HepG2 (cell line): Measurements from ENCODE around the gene TRIM37. TPM values are rescaled to one million over a fixed set of nuclear protein-coding genes. Genes with fewer than 3 reads are reported as not detected.
A peak's percentile ranks its signal among the peaks of the same experiment; 100 is the strongest.

Experiments used
- BCL6 ChIP-seq: IDR thresholded peaks from 2 replicates; pipeline ENCODE4 v1.6.1; 2016; ENCODE audit warnings: missing genetic modification reagents, missing compliant biosample characterization
- CCAR2 ChIP-seq: fragments of 200-400 bp; formaldehyde crosslinking; optimal IDR thresholded peaks from 2 replicates; pipeline ENCODE3; 2018; ENCODE audit warnings: low read depth, mild to moderate bottlenecking, low read length, moderate library complexity
- CHD2 ChIP-seq: IDR thresholded peaks from 2 replicates; pipeline ENCODE4 v1.6.1; 2011; ENCODE audit warnings: low read depth, low read length, improper control_type of control experiment
- DR1 ChIP-seq: sonication (generic); formaldehyde crosslinking; IDR thresholded peaks from 2 replicates; pipeline ENCODE4 v1.8.0; 2021; ENCODE audit warnings: mild to moderate bottlenecking, missing genetic modification reagents, inconsistent platforms
- FOSL2 ChIP-seq: sonication (generic); formaldehyde crosslinking; IDR thresholded peaks from 2 replicates; pipeline ENCODE4 v1.4.0; 2020; ENCODE audit warnings: missing genetic modification reagents
- HNRNPL ChIP-seq: fragments of 200-400 bp; formaldehyde crosslinking; IDR thresholded peaks from 2 replicates; pipeline ENCODE4 v1.6.1; 2017; ENCODE audit warnings: mild to moderate bottlenecking, low read depth, low read length
- JDP2 ChIP-seq: sonication (generic); formaldehyde crosslinking; IDR thresholded peaks from 2 replicates; pipeline ENCODE4 v1.8.1; 2022; ENCODE audit warnings: missing genetic modification reagents, borderline replicate concordance
- KAT8 ChIP-seq: IDR thresholded peaks from 2 replicates; pipeline ENCODE4 v1.6.1; 2016; ENCODE audit warnings: missing genetic modification reagents, missing compliant biosample characterization
- MBNL3 ChIP-seq: fragments of 250-450 bp; sonication (Bioruptor Pico); conservative IDR thresholded peaks from 2 replicates; pipeline ENCODE4 v1.8.0; 2022; ENCODE audit warnings: mild to moderate bottlenecking, inconsistent platforms
- NFKBIZ ChIP-seq: IDR thresholded peaks from 2 replicates; pipeline ENCODE4 v1.6.1; 2018; ENCODE audit warnings: missing genetic modification reagents, missing compliant biosample characterization
- PCBP2 ChIP-seq: fragments of 200-400 bp; formaldehyde crosslinking; optimal IDR thresholded peaks from 2 replicates; pipeline ENCODE3; 2018; ENCODE audit warnings: low read length, low read depth; ENCODE audit not compliant: poor library complexity, severe bottlenecking
- POLR2A ChIP-seq, 2 experiments: IDR thresholded peaks; 2 replicates each; pipeline ENCODE4 v1.6.1; 2011; ENCODE audit warnings: low read depth in 2 of 2, low read length in 2 of 2, mild to moderate bottlenecking in 1 of 2, moderate library complexity in 1 of 2; ENCODE audit not compliant: insufficient read depth in 1 of 2
- TSC22D2 ChIP-seq: sonication (generic); formaldehyde crosslinking; IDR thresholded peaks from 2 replicates; pipeline ENCODE4 v1.5.1; 2020; ENCODE audit warnings: missing genetic modification reagents, mild to moderate bottlenecking, borderline replicate concordance
- ZFX ChIP-seq: sonication (generic); formaldehyde crosslinking; IDR thresholded peaks from 2 replicates; pipeline ENCODE4 v1.4.0; 2020; ENCODE audit warnings: mild to moderate bottlenecking, low read depth, missing genetic modification reagents, moderate library complexity
- ZNF138 ChIP-seq: sonication (generic); formaldehyde crosslinking; IDR thresholded peaks from 2 replicates; pipeline ENCODE4 v1.5.0; 2020; ENCODE audit warnings: mild to moderate bottlenecking, low read depth, missing genetic modification reagents
- ZNF781 ChIP-seq: sonication (generic); formaldehyde crosslinking; IDR thresholded peaks from 2 replicates; pipeline ENCODE4 v1.5.1; 2020; ENCODE audit warnings: borderline replicate concordance, mild to moderate bottlenecking, missing genetic modification reagents; ENCODE audit errors: not compliant biosample characterization
- polyA plus RNA-seq, 8 experiments: library from polyadenylated mRNA; depleted of rRNA in 3 of 8; stranded (reverse) in 7 of 8; unstranded in 1 of 8; fragments of >200 nt; fragmentation: Illumina TruSeq in 4 of 8; extraction: Trizol in 4 of 8; gene quantifications; 2 replicates each; pipeline versions ENCODE4 v1.2.1 to v1.2.3, GENCODE V29; 2011 to 2016; ENCODE audit warnings: low read depth in 4 of 8, missing spikeins in 1 of 8, mixed read lengths in 1 of 8; ENCODE audit not compliant: insufficient read depth in 1 of 8
- total RNA-seq, 5 experiments: library from RNA; depleted of rRNA; stranded (reverse); fragments of >200 nt; fragmentation: Illumina TruSeq; extraction: Trizol; gene quantifications; 2 replicates each; pipeline ENCODE4 v1.2.3, GENCODE V29; 2016; ENCODE audit warnings: low read depth in 1 of 5
- TF ChIP-seq, protein P1 (sequence below): sonication (generic); formaldehyde crosslinking; conservative IDR thresholded peaks from 2 replicates; pipeline ENCODE4 v1.4.0; 2020; ENCODE audit warnings: missing genetic modification reagents
- TF ChIP-seq, protein P2 (sequence below): sonication (generic); formaldehyde crosslinking; conservative IDR thresholded peaks from 2 replicates; pipeline ENCODE4 v1.4.0; 2020; ENCODE audit warnings: missing genetic modification reagents
- TF ChIP-seq, protein P3 (sequence below): sonication (generic); formaldehyde crosslinking; IDR thresholded peaks from 2 replicates; pipeline ENCODE4 v1.4.0; 2020; ENCODE audit warnings: low read depth, mild to moderate bottlenecking, missing genetic modification reagents
- TF ChIP-seq, protein P4 (sequence below): sonication (generic); formaldehyde crosslinking; IDR thresholded peaks from 2 replicates; pipeline ENCODE4 v1.5.0; 2020; ENCODE audit warnings: mild to moderate bottlenecking, missing genetic modification reagents, borderline replicate concordance
- TF ChIP-seq, protein P5 (sequence below): sonication (generic); formaldehyde crosslinking; IDR thresholded peaks from 2 replicates; pipeline ENCODE4 v1.5.0; 2020; ENCODE audit warnings: missing genetic modification reagents, mild to moderate bottlenecking, borderline replicate concordance

The TRIM37 gene
- total and polyA plus RNA-seq, 2 of the 13 experiments (the other 11 are each of a cell fraction or from before 2014, with no cell fraction given) = 12.4 to 39.1 TPM

DNA sequence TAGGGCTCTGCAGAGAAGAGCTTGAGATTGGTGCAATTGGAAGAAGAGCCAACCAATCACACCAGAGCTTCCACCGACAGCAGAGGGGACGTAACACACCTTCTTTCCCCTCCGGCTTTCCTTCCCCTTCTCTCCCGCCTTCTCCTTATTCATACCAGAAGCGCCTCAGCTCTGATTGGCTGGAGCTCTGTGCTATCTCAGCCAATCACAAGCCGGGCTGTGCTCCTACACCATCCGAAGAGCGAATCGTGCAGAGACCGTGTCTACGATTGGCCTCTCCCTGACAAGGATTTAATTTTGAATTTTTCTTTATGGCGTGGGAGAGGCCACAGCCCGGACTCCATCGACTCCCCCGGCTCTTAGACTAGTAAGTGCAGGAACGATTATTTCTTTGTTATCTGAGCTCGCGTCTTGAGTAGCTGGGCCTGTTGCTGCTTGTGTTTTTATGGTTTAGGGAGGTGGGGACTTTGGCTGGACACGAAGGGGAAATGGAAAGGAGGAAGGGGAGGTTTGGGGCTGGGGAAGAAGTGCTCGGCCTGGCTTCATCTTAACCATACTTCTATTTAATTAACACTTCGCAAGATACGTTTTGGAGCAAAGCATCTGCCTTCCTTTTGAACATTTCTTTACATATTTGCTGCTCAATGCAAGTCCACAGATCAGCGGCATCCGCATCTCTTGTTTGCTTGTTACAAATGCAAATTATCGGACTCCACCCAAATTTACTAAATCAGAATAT, 48.9 kb upstream of the TRIM37 start, which contains the start of gene PRR11 (continued):
- no peak for TF ChIP-seq DR1
- TF ChIP-seq, protein P1, sequence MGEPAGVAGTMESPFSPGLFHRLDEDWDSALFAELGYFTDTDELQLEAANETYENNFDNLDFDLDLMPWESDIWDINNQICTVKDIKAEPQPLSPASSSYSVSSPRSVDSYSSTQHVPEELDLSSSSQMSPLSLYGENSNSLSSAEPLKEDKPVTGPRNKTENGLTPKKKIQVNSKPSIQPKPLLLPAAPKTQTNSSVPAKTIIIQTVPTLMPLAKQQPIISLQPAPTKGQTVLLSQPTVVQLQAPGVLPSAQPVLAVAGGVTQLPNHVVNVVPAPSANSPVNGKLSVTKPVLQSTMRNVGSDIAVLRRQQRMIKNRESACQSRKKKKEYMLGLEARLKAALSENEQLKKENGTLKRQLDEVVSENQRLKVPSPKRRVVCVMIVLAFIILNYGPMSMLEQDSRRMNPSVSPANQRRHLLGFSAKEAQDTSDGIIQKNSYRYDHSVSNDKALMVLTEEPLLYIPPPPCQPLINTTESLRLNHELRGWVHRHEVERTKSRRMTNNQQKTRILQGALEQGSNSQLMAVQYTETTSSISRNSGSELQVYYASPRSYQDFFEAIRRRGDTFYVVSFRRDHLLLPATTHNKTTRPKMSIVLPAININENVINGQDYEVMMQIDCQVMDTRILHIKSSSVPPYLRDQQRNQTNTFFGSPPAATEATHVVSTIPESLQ = no peak; the same call in 1 of the 2 replicates
- TF ChIP-seq, protein P2, sequence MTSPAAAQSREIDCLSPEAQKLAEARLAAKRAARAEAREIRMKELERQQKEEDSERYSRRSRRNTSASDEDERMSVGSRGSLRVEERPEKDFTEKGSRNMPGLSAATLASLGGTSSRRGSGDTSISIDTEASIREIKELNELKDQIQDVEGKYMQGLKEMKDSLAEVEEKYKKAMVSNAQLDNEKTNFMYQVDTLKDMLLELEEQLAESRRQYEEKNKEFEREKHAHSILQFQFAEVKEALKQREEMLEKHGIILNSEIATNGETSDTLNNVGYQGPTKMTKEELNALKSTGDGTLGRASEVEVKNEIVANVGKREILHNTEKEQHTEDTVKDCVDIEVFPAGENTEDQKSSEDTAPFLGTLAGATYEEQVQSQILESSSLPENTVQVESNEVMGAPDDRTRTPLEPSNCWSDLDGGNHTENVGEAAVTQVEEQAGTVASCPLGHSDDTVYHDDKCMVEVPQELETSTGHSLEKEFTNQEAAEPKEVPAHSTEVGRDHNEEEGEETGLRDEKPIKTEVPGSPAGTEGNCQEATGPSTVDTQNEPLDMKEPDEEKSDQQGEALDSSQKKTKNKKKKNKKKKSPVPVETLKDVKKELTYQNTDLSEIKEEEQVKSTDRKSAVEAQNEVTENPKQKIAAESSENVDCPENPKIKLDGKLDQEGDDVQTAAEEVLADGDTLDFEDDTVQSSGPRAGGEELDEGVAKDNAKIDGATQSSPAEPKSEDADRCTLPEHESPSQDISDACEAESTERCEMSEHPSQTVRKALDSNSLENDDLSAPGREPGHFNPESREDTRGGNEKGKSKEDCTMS (CRISPR knock-in tag) = no peak
- no peak for TF ChIP-seq CCAR2
- no peak for TF ChIP-seq MBNL3 (CRISPR knock-in tag)
- no peak for TF ChIP-seq PCBP2
- no peak for TF ChIP-seq TSC22D2
- TF ChIP-seq BCL6 (CRISPR knock-in tag) = no peak
- TF ChIP-seq, protein P3, sequence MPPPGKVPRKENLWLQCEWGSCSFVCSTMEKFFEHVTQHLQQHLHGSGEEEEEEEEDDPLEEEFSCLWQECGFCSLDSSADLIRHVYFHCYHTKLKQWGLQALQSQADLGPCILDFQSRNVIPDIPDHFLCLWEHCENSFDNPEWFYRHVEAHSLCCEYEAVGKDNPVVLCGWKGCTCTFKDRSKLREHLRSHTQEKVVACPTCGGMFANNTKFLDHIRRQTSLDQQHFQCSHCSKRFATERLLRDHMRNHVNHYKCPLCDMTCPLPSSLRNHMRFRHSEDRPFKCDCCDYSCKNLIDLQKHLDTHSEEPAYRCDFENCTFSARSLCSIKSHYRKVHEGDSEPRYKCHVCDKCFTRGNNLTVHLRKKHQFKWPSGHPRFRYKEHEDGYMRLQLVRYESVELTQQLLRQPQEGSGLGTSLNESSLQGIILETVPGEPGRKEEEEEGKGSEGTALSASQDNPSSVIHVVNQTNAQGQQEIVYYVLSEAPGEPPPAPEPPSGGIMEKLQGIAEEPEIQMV = no peak
- TF ChIP-seq, protein P4, sequence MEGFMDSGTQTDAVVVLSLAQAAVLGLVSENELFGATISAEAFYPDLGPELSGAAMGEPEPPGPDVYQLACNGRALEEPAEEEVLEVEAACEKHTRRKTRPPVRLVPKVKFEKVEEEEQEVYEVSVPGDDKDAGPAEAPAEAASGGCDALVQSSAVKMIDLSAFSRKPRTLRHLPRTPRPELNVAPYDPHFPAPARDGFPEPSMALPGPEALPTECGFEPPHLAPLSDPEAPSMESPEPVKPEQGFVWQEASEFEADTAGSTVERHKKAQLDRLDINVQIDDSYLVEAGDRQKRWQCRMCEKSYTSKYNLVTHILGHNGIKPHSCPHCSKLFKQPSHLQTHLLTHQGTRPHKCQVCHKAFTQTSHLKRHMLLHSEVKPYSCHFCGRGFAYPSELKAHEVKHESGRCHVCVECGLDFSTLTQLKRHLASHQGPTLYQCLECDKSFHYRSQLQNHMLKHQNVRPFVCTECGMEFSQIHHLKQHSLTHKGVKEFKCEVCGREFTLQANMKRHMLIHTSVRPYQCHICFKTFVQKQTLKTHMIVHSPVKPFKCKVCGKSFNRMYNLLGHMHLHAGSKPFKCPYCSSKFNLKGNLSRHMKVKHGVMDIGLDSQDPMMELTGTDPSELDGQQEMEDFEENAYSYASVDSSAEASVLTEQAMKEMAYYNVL = no peak
- TF ChIP-seq POLR2A (IDR thresholded peaks at IDR 0.05; ENCODE audit: insufficient read depth in 1 of 2, low read depth in 2 of 2, low read length in 2 of 2) = peak in 1 of 2 experiments; percentile 66; a peak in 2 of 4 replicates
- no peak for TF ChIP-seq CHD2
- TF ChIP-seq ZNF138 (CRISPR knock-in tag) = no peak
- 0 out of 2 replicates have a peak, but pooled peaks have one; percentile 5 for TF ChIP-seq NFKBIZ (CRISPR knock-in tag)
- no peak for TF ChIP-seq JDP2 (CRISPR knock-in tag)
- peak; percentile 75 for TF ChIP-seq KAT8 (CRISPR knock-in tag)
- no peak for TF ChIP-seq FOSL2 (CRISPR knock-in tag)
- TF ChIP-seq HNRNPL = no peak
- TF ChIP-seq, protein P5, sequence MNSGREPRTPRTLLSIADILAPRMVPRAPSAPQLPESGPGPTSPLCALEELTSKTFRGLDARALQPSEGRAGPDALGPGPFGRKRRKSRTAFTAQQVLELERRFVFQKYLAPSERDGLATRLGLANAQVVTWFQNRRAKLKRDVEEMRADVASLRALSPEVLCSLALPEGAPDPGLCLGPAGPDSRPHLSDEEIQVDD (CRISPR knock-in tag) = no peak
- no peak for TF ChIP-seq ZNF781
- no peak; the same call in 1 of the 2 replicates for TF ChIP-seq ZFX (CRISPR knock-in tag)
